Activated CD8-positive, alpha-beta memory T cell treated with anti-CD3 and anti-CD28 coated beads for 24 hours (primary cell): Measurements from ENCODE around the gene RGS7.

Experiments used
- DNase-seq: peaks from one replicate; pipeline ENCODE4 v3.0.0-alpha.2; 2020

RGS7 gene

DNA sequence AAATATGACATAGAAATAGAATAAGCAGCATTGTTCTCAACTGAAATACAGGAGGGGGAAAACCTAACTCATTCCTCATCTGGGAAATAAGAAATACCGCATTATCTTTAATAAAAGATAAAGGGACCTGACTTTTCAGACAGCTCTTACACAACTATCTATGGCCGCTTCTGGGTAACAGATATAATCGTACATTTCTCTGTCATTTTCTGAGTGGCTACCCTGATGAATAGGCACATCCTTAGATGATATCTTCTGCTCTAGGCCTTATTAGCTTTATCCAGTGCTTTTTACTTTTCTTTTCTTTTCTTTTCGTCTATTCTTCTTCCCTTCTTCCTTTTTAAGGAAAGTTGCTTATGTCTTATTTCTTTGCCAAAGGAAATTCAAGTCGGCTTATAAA, 388.1 kb downstream of the RGS7 start:
- no peak for DNase-seq

DNA sequence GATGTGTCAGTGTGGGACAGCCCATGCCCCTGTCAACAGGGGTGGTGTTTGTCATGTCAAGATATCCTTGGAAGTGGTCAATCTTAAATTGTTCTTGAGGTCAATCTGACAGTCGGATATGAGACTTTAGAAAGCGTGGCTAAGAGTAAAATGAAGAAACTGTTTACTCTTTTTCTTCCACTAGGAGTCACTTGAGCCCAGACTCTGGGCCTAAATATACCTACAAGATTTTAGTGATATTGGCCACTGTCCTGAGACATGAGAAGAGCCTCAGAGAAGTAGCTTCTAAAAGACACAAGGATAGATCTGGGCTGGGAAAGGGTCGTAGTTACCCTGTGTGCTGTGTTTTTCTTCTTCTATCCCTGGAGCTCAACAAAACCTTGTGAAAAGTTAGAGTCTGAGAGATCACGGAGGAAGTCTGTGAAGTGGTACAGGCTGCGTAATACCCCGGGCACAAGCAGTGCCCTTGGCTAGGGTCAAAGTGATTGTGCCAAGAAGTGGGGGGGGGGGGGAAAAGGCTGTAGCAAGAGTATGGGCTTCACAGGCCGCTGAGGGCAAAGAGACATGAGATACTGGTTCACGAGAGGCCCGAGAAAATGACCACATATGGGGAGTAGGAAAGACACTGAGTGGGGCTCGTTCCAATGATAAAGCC, 389.8 kb downstream of the RGS7 start:
- DNase-seq: no peak

DNA sequence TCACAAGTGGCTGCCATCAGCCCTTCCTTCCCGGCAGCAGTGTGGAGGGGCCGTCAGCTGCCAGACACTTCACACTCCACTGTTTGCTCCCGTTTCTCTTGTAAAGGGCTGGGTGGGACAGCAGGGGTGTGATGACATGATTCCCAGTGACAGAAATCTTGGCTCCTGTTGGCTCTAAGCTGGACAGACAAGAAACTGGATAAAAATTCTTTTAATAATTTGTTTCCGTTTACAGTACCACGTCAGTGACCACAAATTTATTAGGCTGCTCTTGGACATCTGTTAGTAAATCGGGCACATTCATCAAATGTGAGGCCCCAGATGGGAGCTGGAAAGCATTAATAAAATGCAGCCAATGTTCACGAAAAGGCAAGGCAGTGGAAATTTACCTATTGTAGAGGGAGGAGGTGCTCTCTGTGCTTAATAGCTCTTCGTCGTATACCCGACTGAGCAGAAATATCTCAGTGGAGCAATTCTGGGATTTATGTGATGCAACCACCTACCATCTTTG, 391.4 kb downstream of the RGS7 start:
- DNase-seq: no peak

DNA sequence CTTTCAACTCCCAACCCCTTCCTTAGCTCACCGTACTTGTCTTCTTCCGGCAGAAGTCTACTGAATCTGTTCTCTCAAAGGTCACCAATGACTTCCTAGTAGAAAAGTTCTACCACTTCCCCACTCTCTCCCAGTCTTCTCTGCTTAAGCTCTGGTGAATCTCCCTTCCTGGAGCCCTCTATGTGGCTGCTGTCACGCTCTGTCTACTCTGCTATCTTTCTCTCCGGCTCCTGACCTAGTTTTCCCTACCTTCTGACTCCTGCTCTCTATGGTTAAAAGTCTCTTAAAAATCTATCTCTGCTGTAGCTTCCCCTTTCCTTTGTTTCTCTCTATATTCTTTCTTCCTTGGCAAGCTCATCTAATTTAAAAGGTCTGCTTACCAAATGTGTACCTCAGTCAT, 394.9 kb downstream of the RGS7 start:
- no peak for DNase-seq

DNA sequence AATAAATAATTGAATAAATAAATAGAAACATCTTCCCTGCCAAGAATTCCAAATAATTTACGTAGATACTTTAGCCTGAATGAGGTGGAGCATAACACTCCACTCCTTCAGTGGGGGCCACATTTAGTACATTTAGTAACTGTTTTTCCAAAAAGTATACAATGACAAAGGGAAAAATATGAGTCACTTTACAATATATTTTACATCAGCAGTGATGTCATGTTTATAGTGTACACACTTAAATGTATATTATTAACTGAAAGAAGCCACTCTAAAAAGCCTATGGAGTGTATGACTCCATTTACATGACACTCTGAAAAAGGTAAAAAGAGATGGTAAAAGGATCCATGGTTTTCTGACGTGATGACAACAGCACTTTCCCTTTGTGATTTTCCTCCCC, 400.6 kb downstream of the RGS7 start:
- DNase-seq: no peak

DNA sequence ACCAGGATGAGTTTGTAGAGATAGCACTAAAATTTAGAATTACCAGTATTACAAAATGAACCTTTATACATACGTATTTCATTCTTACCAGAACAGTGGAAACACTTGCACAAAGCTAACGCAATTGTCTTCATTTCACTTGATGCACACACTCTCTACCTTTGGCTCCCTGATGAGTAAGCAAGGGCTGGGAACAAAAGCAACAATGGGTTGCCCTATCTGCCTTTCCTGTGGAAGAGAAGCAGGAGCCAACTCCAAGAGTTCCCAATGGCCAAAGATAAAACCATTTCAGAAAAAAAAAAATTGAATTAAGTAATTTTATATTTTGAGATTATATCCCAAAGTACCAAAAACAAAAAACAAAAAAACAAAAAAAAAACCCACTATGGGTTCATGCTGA, 401.0 kb downstream of the RGS7 start:
- DNase-seq: no peak

DNA sequence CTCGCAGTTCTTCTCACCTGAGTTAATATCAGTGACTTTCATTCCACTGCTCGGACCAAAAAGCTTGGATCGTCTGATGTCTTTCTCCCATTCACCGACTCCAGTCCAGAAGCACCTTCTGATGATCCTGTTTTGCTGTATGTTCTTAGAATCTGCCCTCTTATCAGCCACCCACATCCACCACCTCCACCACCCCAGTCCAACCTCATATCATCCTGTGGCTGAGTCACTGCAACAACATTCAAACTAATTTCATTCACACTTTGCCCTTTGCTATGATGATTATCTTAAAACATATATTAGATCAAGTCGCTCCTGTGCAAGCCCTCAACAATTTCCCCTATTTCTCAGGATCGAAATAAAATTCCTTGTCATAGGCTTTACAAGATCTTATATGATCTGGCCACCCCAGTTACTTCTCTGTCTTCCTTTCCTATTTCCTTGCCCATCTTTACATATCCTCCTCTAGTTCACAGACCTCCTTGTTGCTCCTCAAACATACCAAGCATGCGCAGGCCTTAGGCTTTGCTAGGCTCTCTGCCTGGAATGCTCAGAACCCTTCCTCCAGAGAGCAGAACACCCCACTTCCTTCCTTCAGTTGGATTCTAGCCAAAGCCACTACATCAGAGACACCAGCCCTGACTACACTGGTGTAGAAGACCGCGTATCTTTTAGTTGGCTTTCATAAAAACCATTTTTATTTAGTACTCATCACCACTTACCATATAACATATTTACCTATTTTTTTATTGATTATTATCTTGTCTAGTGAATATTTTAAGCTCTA, 409.4 kb downstream of the RGS7 start:
- DNase-seq: no peak

DNA sequence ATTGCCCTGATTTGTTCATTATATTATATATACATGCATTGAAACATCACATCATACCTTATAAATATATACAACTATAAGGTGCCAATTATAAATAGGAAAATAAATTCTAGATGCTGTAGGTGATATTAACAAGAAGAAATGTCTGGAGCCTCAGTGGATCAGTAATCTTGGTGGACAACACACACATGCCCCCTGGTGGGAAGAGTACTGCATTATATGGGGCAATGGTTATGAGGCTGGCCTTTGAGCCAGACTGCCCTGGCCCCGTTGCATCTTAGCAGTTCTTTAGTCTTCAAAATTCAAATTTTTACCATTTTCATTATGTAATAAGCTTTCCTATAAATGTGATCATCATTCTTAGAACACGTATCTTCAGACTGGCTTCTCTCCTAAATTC, 410.1 kb downstream of the RGS7 start:
- no peak for DNase-seq

DNA sequence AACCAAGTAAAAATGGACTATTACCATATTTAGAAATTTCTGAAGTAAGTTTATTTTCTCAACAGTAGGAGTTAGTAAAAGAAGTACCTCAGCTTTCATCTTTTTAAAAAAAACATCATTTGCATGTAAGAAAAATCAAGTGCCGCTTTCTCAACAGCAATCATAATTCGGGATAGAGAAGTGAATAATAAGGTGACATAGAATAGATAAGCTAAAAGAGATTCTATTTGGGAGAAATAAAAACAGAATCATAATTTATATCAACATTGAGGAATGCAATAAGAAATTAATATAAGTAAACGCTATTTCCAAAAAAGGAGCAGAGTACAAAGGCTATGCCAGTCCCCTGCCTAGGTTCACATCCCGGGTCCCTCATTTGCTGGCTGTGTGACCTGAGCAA, 414.1 kb downstream of the RGS7 start:
- DNase-seq: no peak

DNA sequence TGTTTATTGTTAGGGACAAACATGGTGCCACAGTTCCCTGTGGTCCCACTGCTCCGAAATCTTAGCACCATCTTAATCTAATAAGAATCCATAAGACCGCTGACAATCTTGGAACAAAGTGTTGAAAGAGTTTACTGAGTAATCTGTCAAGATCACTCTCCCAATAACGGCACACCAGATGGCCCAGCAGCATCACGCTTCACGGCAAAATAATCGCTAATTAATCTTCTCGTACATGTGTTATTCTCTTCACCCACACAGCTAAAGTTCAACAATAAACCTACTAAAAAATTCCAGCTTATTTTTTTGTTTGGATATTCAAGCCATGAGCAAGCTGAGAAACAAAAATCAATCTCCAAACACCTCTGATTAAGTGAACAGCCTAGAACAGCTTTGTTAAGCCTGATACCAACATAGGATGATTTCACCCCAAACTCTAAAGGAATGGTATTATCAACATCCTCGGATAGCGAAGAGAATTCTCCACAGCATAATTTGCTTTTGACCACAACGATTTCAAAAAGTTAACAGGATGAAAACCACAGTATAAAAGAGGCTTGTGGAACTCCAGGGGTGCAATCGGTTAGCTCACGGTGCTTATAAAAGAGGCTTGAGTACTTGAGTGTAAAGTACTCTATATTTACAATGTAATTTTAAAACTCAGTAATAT, 415.2 kb downstream of the RGS7 start:
- no peak for DNase-seq

DNA sequence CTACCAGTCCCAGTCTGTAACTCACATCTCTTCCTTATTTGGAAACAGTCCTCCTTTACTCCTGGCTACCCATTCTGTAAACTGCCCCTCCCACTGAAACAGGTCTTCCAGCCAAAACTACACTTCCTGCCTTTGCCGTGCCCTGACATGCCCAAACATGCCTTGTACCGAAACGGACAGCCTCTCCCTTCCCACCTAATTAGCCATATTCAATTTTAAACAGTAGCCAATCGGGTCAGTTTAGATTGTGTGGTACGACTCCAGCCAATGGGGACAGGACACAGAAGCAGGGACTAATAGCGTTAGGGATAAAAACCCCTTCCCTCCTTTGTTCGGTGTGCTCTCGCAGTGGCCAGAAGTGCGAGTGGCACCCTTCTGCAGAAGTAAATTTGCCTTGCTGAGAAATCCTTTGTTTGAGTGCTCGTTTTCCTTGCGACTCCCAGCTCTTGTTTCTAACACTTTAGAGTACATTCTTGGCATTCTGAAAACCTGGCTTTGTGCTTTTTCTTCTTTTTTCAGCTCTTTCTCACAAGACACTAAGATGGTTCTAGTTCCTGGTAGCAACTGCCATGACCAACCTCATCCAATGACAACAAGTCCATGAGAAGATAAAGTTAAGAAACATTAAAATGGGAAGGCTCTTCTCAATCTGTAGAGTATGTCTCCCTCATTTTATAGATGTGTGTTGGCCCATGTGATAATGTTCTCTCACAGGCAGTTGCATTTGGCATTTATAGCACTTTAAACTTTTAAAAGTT, 419.9 kb downstream of the RGS7 start:
- no peak for DNase-seq

DNA sequence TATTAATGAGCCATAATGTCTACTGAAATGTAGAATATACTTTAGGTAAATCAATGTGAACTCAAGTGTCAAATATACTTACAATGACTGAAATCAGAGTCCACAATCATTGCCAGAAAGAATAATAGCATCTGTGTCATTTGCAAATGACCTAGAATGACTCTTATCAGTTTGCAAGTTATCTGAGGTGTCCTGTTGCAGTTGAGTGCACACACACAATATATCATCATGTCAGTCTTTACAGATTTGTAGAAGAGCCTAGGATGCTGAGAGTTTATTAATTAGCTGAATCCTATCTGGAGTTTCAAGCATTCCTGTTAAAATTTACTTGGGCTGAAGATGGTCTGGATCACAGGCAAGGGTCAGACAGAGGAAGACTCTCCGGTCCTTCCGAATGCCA, 421.1 kb downstream of the RGS7 start:
- no peak for DNase-seq

DNA sequence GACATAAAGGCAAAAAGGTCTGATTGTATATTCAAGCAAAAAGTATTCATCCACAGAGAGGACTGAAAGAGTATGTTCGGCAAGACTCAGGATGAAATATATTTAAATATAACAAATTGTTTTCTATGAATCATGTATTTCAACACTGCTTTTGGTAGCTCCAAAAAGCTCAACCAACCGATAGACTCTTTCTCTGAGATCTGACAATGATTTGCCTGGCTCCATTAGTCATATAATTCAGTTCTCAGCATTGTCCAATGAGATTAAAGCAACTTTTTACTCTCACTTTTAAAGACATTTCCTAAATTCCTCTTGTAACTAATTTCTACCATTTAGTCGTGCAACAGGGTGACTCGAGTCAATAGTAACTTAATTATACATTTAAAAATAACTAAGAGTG, 426.0 kb downstream of the RGS7 start:
- DNase-seq: no peak

DNA sequence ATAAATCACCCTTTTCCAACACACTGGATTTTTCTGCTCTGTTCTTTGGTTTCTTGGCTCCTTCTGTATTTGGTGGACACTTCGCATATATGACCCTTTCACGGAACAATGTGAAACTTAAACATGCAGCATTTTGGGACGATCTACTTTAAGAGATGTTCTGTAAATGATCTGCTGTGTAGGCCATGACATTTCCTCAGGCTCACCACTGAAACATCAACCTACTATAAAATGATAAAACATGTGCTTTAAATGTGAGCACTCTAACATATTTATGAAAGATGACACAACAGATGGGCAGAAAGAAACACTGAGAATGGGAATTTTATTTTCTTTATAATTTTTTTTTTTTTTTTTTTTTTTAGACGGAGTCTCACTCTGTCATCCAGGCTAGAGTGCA, 428.7 kb downstream of the RGS7 start:
- no peak for DNase-seq

DNA sequence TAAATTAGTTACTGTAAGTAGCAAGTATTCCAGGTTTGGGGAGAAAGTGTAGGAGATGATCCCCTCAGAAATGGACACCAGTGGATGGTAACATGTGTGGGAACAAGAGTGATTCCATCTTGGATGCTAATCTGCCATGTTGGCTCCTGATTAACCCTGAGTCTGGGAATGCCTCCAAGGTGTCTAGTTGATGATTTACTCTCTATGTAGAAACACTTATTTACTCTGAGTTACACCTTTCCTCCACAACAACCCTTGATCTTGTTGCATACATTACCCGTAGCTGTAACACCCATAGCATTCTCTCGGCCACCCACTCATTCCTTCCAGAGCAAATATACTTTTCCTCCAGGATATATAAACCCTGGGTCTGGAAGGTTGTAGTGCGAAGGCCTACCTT, 429.2 kb downstream of the RGS7 start:
- no peak for DNase-seq

DNA sequence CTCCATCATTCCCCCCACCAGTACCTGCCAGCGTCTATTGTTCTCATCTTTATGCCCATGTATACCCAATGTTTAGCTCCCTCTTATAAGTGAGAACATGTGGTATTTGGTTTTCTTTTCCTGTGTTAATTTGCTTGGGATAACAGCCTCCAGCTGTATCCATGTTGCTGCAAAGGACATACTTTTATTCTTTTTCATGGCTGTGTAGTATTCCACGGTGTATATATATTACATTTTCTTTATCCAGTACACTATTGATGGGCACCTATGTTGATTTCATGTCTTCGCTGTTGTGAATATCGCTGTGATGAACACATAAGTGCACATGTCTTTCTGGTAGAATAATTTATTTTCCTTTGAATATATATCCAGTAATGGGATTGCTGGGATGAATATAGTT, 431.7 kb downstream of the RGS7 start:
- no peak for DNase-seq

DNA sequence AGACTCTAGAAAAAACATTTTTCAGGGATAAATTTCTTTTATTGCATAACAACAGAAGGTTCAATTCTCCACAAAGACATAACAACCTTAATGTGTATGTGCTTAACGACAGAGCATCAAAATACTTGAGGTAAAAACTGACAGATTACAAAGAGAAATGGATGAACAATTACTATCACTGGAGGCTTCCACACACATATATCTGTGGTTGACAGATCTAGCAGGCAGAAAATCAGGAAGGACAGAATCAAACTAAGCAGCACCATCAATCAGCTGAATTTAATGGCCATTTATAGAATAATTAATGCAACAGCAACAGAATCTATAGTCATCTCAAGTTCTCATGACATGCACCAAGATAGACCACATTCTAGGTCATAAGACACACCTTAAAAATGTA, 439.0 kb downstream of the RGS7 start:
- no peak for DNase-seq

DNA sequence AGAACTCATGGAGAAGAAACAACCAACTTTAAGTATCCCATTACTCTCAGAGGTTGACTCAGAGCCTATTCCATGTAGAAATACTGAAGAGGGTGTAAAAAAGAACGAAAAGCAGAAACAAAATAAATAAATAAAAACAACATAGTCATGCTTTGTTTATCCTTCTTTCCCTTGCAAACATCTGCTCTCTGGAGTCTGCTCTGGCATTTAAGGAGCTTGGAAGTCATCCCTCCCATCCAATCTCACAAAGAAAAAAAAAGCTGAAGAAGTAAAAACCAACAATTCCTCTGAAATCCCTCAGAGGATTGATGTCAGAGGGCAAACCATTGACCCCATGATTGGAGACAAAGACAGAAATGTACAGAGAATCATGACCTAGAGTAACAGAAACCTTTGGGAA, 442.5 kb downstream of the RGS7 start:
- DNase-seq: no peak

DNA sequence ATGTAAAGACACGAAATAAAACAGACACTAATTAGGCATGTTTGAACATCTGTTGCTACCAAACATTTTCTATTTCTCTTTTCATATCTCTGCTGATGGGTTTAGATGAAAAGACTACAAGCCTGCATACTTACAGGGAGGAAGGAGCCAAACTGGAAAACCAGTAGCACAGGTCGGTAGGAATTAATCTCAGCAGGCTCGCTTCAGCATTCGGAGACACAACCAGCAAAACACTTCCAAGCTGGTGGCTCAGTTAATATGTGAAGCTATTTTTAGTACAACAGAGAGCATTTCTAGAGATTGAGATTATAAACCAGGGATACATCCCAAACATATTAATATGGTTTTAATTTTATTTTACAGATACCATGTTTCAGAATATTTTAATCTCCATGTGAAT, 444.2 kb downstream of the RGS7 start:
- no peak for DNase-seq

DNA sequence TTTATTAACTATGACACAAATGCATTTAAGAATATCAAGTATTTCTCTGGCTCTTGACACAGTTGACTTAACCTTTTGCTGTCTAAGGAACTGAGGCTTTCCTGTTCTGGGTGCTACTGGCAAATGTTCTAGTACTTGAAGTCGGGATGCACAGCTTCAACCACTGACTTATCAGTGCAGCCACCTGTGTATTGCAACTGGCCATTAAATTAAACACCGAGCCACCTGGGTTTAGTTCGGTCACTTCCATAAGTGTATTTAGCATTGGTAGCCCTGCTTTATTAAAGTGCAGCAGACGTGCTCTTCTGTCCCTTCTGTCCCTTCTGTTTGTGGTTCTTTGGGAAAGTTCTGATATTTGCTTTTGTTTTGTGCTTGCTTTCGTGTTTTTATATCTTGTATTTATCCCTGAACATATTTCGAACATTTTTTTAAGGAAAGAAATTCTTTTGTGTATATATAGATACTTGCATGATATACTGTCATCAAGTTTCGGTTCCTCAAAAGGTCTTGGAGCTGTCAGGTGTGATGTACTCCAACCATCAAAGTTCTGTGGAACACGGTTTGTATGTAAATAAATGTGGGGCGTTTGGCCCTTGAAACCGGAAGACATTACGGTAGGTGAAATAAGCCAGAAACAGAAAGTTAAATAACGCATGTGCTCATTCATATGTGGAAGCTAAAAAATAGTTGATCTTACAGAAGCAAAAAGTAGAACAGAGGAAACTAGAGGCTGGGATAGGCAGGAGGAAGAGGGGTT, 447.1 kb downstream of the RGS7 start:
- no peak for DNase-seq

DNA sequence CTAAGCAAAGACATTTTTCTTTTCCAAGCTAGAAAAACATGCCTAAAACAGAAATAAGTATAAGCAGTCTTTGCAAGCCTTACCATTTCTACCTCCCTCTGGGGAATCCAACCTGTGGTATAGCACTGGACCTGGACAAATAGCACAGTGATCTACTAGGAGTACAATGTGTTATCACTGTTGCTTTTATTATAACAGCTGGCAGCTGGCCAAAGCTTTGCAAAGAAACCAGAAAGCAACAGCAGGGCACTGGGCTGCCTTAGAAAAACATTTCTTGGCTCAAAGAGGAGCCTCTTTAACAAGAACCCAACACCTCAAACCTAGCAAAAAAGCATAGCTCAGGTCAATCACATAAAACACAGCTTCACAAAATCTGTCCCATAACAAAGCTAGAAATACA, 450.5 kb downstream of the RGS7 start:
- no peak for DNase-seq

DNA sequence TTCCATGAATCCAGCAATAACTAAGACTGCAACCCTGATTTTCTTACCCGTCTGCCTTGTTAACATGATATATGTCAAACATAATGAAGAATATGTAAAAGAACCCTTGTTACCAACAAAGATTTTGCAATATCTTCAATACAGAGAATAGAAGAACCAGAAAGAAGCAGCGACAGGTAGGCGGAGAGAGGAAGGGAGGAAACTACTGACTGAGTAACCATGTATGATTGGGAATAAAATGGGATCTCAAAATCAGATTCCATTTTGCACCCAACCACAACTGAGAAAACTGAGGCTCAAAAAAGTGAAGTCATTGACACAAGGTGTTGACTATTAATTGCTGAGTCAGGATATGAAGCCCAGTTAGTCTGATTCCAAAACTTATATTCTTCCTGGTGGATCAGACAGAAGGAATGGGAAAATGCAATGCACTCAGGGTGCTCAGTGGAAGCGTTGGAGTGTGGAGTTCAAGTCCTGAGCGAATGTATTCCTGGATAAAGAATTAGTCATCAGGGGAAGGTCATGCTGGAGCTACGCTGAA, 451.7 kb downstream of the RGS7 start:
- DNase-seq: no peak
